BE2C (cell line): Measurements from ENCODE around the gene ATP12A.

Source experiments
- DNase-seq: peaks from one replicate; pipeline ENCODE4 v3.0.0-alpha.2; 2020
- H3K27me3 ChIP-seq: fragments of 250-450 bp; sonication (Bioruptor Pico); 2 replicates; pipeline ENCODE4 v1.5.1; 2020; ENCODE audit warnings: mild to moderate bottlenecking
- H3K36me3 ChIP-seq: fragments of 250-450 bp; sonication (Bioruptor Pico); 2 replicates; pipeline ENCODE4 v1.5.1; 2020; ENCODE audit warnings: mild to moderate bottlenecking
- H3K4me1 ChIP-seq: fragments of 250-450 bp; sonication (Bioruptor Pico); 2 replicates; pipeline ENCODE4 v1.5.1; 2020
- H3K4me3 ChIP-seq: 2 replicates; pipeline ENCODE4 v1.5.1; 2011; ENCODE audit warnings: low read depth, low read length
- H3K9me3 ChIP-seq: fragments of 250-450 bp; sonication (Bioruptor Pico); 2 replicates; pipeline ENCODE4 v1.5.1; 2020
- TF ChIP-seq, protein P1 (sequence below): IDR thresholded peaks from 2 replicates; pipeline ENCODE4 v1.5.1; 2012; ENCODE audit warnings: mild to moderate bottlenecking, low read depth, low read length

The ATP12A gene

DNA sequence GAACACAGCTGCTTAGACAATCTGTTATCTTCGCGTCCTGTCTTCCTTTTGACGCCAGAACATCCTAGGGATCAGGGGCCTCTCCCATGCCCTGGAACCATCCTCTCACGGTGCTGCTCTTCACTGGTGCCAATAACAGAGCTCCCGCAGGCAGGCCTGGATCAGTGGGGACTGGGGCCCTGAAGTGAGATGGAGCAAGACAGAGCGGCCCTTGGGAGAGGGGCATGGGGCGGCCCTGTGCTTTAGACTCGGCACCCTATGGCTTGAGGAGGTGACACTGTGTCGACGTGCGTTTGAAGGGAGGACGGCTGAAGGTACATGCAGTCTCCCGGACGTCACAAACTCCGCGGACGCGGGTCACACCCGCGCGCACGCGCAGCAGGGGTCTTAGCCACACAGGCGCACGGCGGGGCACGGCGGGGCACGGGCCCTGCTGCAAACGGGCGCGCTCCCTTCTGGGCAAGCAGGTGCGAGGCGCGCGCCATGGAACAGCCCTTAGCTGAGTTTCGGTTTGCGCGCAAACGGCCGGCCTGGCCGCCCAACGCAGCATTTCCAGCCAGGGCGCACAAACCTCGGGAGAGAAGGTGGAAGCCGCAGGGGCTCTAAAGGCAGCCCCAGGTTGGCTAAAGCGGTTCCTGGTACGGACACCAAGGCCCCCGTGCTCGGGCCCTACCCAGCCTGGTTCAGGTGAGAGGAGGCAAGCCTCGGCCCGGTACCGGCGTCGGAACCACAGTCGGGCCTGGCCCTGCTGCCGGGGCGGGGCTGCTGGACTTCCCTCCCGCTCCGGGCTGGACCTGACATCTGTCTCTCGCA, 67.2 kb downstream of the ATP12A start:
- TF ChIP-seq, protein P1, sequence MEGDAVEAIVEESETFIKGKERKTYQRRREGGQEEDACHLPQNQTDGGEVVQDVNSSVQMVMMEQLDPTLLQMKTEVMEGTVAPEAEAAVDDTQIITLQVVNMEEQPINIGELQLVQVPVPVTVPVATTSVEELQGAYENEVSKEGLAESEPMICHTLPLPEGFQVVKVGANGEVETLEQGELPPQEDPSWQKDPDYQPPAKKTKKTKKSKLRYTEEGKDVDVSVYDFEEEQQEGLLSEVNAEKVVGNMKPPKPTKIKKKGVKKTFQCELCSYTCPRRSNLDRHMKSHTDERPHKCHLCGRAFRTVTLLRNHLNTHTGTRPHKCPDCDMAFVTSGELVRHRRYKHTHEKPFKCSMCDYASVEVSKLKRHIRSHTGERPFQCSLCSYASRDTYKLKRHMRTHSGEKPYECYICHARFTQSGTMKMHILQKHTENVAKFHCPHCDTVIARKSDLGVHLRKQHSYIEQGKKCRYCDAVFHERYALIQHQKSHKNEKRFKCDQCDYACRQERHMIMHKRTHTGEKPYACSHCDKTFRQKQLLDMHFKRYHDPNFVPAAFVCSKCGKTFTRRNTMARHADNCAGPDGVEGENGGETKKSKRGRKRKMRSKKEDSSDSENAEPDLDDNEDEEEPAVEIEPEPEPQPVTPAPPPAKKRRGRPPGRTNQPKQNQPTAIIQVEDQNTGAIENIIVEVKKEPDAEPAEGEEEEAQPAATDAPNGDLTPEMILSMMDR: no peak
- DNase-seq: no peak
- H3K27me3 ChIP-seq: peaks cover 18% of the 10 kb centered on the region
- H3K36me3 ChIP-seq: no peaks in the 10 kb centered on the region
- no peak overlapping the region for H3K4me3 ChIP-seq
- no peaks in the 10 kb centered on the region for H3K4me1 ChIP-seq
- H3K9me3 ChIP-seq: no peaks in the 10 kb centered on the region

GRCh38 chr13:24748061-24748400, 67.8 kb downstream of the ATP12A start:
- no peaks in the 10 kb centered on the region for H3K4me1 ChIP-seq
- no peaks in the 10 kb centered on the region for H3K9me3 ChIP-seq
- H3K27me3 ChIP-seq: peaks cover 18% of the 10 kb centered on the region
- TF ChIP-seq, protein P1: no peak
- H3K4me3 ChIP-seq: no peak overlapping the region
- no peak for DNase-seq
- H3K36me3 ChIP-seq: no peaks in the 10 kb centered on the region

DNA sequence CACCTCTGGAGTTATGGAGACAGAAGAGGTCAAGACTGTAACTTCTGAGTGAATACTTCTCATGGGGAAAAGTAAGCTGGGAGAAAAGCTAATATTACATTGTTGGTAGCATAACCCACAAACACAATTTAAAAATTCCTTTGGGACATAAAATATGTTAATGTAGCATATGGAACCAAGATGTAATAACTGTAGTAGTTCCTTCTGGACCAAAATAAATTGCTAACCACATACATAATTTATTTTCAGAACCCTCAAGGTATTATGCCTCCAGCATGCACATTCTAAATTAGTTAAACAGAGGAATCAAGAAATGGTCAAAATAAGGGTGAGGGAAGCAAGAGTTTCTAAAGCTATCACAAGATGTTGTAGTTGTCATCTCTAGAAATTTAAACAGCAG, 79.0 kb downstream of the ATP12A start:
- H3K36me3 ChIP-seq: no peaks in the 10 kb centered on the region
- TF ChIP-seq, protein P1: no peak
- no peaks in the 10 kb centered on the region for H3K4me1 ChIP-seq
- H3K27me3 ChIP-seq: peaks cover 3% of the 10 kb centered on the region; the same call in 1 of the 2 replicates
- H3K4me3 ChIP-seq: no peak overlapping the region
- H3K9me3 ChIP-seq: no peaks in the 10 kb centered on the region
- no peak for DNase-seq
